GM18873 (cell line): ENCODE measurements around the gene ADAM22.

ENCODE experiments used
- ATAC-seq: cut with Tn5 transposase; IDR thresholded peaks from one replicate; pipeline ENCODE4 v1.9.1; 2021; ENCODE audit warnings: mild to moderate bottlenecking, moderate library complexity, moderate number of reproducible peaks; ENCODE audit not compliant: unreplicated experiment, low FRiP score

Gene ADAM22

GRCh38 chr7:88101769-88102168 lies 167.7 kb downstream of the ADAM22 start:
- ATAC-seq, result no peak

- no peak for ATAC-seq
Observed at GRCh38 chr7:88102675-88103074, 168.6 kb downstream of the ADAM22 start.

- ATAC-seq, result no peak
Observed at GRCh38 chr7:88104732-88105131, 170.7 kb downstream of the ADAM22 start.

GRCh38 chr7:88105231-88105630 lies 171.2 kb downstream of the ADAM22 start:
- ATAC-seq, result no peak

GRCh38 chr7:88106434-88106833 lies 172.4 kb downstream of the ADAM22 start:
- no peak for ATAC-seq

GRCh38 chr7:88109612-88110011 lies 175.6 kb downstream of the ADAM22 start:
- ATAC-seq, result no peak

GRCh38 chr7:88111140-88111743 lies 177.2 kb downstream of the ADAM22 start:
- ATAC-seq, result no peak

- no peak for ATAC-seq
Observed at GRCh38 chr7:88111954-88112471, 178.0 kb downstream of the ADAM22 start.

GRCh38 chr7:88115258-88115796 lies 181.3 kb downstream of the ADAM22 start:
- ATAC-seq, result no peak

- ATAC-seq, result no peak
Observed at GRCh38 chr7:88115816-88116215, 181.8 kb downstream of the ADAM22 start.

- no peak for ATAC-seq
Observed at GRCh38 chr7:88116235-88116795, 182.3 kb downstream of the ADAM22 start.

GRCh38 chr7:88117325-88117724 lies 183.3 kb downstream of the ADAM22 start:
- ATAC-seq, result no peak

GRCh38 chr7:88121335-88121734 lies 187.3 kb downstream of the ADAM22 start:
- ATAC-seq, result no peak

GRCh38 chr7:88127637-88128290 lies 193.7 kb downstream of the ADAM22 start:
- no peak for ATAC-seq

- no peak for ATAC-seq
Observed at GRCh38 chr7:88132725-88133124, 198.7 kb downstream of the ADAM22 start.

- no peak for ATAC-seq
Observed at GRCh38 chr7:88140947-88141346, 206.9 kb downstream of the ADAM22 start.

GRCh38 chr7:88141479-88141878 lies 207.4 kb downstream of the ADAM22 start:
- no peak for ATAC-seq

GRCh38 chr7:88141953-88142352 lies 207.9 kb downstream of the ADAM22 start:
- ATAC-seq, result no peak

GRCh38 chr7:88146616-88147015 lies 212.6 kb downstream of the ADAM22 start:
- ATAC-seq, result no peak

- no peak for ATAC-seq
Observed at GRCh38 chr7:88147341-88147740, 213.3 kb downstream of the ADAM22 start.

- no peak for ATAC-seq
Observed at GRCh38 chr7:88147949-88148348, 213.9 kb downstream of the ADAM22 start.

- no peak for ATAC-seq
Observed at GRCh38 chr7:88150033-88150432, 216.0 kb downstream of the ADAM22 start.
